22Rv1 (cell line): ENCODE results near the gene KRT35.

Source experiments
- CTCF ChIP-seq: fragments of 450-650 bp; IDR thresholded peaks from 2 replicates; pipeline ENCODE4 v1.5.1; 2017; ENCODE audit warnings: mild to moderate bottlenecking
- ZFX ChIP-seq: fragments of 450-650 bp; IDR thresholded peaks from 2 replicates; pipeline ENCODE4 v1.6.1; 2017; ENCODE audit warnings: antibody characterized with exemption, borderline replicate concordance

DNA sequence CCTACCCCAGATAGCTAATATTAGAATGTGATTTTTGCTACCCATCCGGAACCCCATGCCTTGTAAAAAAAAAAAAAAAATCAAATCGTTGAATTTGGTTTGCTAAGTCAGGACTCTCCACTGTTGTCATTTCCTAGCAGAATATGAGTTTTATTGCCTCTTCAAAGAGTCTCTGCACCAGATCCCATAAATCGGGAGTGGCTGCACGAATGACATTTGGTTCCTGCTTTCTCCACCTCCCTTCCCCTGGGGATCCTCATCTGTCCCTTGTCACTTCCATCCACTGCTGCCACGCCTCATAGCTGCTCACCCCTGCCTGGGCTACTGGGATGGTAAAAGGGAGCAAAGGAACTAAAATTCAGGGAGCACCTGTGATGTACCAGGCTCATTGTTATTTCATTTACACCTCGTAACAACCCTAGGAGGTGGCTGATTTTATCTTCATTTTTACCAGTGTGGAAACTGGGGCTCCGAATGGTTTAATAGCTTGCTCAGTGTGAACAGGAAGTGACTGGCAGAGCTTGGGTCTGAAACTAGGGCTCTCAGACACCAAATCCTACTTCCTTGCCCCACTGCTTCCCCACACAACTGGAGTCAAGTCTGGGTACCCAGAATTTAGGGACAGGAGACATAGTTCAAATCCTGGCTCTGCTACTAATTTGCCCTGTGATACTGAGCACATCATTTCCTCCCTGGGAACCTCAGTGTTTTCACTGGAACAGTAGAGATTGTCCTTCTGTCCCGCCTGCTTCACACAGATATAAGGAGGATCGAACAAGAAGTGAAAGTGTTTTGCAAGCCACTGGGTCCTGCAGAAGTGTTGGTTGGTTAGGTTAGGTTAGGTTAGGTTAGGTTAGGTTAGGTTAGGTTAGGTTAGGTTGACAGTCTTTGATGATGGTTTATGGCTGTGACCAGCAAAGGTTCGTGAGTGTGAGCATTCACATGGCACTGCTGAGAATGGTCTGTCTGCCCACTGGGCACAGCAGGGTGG, 9.3 kb upstream of the KRT35 start:
- TF ChIP-seq CTCF (no peak), ZFX (no peak)
